Myocyte (in vitro differentiated cells): ENCODE measurements around the gene DCLK3. TPM values are rescaled to one million over a fixed set of nuclear protein-coding genes. Genes with fewer than 3 reads are reported as not detected.

Experiments used
- DNase-seq: peaks from one replicate; pipeline ENCODE4 v3.0.0-alpha.2; 2012; ENCODE audit warnings: low read depth
- polyA plus RNA-seq: library from polyadenylated mRNA; unstranded; fragments of >200 nt; gene quantifications from one replicate; pipeline ENCODE4 v1.2.1, GENCODE V29; 2012; ENCODE audit warnings: missing spikeins
- total RNA-seq: library from RNA; depleted of rRNA; stranded (reverse); fragments of >200 nt; gene quantifications from 2 replicates; pipeline ENCODE4 v1.2.3, GENCODE V29; 2014

The DCLK3 gene, protein sequence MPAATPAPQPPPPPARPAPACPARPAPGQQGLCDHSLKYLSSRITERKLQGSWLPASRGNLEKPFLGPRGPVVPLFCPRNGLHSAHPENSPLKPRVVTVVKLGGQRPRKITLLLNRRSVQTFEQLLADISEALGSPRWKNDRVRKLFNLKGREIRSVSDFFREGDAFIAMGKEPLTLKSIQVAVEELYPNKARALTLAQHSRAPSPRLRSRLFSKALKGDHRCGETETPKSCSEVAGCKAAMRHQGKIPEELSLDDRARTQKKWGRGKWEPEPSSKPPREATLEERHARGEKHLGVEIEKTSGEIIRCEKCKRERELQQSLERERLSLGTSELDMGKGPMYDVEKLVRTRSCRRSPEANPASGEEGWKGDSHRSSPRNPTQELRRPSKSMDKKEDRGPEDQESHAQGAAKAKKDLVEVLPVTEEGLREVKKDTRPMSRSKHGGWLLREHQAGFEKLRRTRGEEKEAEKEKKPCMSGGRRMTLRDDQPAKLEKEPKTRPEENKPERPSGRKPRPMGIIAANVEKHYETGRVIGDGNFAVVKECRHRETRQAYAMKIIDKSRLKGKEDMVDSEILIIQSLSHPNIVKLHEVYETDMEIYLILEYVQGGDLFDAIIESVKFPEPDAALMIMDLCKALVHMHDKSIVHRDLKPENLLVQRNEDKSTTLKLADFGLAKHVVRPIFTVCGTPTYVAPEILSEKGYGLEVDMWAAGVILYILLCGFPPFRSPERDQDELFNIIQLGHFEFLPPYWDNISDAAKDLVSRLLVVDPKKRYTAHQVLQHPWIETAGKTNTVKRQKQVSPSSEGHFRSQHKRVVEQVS
- not detected in 2 replicates for total RNA-seq
- not detected for polyA plus RNA-seq

DNA sequence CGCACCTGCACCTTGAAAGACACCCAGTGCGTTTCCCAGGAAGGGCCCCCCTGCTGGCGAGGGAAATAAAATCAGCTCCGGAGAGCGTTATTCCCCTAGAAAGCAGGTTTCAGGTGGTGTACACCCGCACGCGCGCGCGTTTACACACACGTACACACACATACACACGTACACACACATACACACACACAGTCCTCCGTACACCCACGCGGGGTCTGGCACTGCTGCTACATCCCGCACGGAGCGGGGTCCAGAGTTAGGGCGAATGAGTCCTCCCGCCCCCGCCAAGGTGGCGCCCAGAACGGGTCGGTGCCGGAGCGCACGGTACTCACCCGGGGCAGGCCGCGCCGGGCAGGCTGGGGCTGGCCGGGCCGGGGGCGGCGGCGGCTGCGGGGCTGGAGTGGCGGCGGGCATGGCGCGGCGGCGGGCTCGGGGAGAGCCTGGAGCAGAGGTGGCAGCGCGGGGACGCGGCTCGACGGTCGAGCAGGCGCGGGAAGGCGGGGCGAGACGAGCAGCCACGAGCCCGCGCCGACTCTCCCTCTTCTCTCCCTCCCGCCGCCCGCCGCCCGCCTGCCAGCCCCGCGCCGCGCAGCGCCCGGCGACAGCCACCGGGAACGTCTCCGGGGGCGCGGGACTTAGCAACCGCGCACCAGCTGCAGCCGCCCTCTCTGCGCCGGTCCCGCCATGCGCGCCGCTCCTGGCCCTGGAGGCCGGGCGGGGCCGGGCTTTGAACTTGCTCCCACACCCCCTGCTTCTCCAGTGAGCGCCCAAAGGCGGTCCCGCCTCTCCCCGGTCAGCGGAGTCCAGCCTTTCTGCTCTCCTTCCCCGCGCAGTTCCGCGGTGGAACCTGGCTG lies at the start of gene DCLK3:
TSS of gene DCLK3 (minus strand) at position 704 of the 854 bp plus-strand sequence. CDS start at position 414, 290 bp downstream.
- no peak for DNase-seq

DNA sequence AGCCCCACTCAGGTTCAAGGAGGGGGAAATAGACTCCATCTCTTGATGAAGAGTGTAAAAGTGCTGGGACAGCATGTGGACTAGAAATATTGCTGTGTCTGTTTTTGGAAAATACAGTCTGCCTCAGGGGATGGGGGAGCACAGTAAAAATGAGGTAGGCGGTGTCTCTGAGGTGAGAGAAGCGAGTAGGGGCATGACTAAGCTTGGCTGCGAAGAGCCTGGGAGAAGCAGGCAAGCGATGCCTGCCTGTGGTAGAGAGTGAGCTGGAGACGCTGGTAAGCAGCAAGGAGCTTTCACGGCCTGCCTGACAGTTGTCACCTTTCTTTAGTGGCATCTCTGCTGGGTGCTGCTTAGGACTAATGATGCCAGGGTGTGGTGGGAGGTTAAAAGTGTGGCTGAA lies 49.0 kb upstream of the DCLK3 start:
- no peak for DNase-seq

- no peak for DNase-seq
Observed at GRCh38 chr3:36812240-36812639, 47.9 kb upstream of the DCLK3 start.

- DNase-seq, result no peak
Observed at GRCh38 chr3:36811768-36812167, 47.4 kb upstream of the DCLK3 start.

- no peak for DNase-seq
Observed at GRCh38 chr3:36804295-36805055, 40.1 kb upstream of the DCLK3 start.

DNA sequence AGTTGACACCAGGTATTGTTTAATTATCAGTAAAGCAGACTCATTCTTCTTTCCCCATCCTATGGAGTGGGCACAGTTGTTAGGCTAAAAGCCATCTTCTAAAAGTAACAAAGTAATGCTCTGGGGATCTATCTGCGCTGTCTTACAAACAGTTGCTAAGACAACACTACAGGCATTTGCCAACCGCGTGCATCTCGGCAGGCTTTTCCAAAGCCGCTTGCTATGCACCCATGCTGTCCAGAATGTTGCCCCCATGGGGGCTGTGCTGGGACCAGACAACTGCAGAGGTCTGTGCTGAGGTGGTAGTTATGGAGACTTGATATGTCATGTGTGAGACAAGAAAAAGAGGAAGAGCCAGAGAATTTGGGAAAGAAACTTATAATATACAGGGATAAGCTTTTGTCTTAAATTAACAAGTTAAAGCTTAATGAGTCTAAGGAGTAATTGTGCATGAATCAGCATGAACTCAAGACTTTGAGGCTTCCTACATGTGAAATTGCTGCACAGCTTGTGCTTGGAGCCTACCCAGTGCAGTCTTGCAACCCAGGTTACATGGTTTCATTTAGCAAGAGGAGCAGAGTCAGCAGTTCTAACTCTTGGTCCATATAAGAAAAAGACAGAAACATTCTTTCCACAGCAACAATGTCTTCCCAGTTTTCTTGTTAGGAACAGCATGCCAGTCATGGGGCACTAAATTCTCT lies 38.9 kb upstream of the DCLK3 start:
- DNase-seq, result no peak

- DNase-seq, result no peak
Observed at GRCh38 chr3:36800533-36801116, 36.3 kb upstream of the DCLK3 start.

GRCh38 chr3:36796881-36797280 lies 32.5 kb upstream of the DCLK3 start:
- DNase-seq, result peak; percentile 50

GRCh38 chr3:36796161-36796560 lies 31.8 kb upstream of the DCLK3 start:
- no peak for DNase-seq

DNA sequence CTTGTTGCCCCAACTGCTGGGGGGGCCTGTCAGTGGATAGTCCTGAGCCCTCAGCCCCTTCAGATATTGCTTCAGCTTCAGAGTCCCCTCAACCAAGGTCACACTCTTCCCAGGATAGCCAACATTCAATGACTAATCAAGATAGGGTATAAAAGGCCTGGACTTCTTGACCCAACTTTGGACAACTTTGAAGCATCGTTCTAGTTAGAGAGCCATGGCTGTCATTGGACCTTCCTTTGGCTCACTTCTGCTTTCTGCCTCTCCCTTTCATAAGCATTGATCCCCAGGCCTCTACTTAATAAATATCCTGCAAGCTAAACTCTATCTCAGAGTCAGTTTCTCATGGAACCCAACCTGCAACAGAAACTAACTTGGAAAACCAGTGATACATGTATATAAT lies 31.3 kb upstream of the DCLK3 start:
- DNase-seq, result no peak

DNA sequence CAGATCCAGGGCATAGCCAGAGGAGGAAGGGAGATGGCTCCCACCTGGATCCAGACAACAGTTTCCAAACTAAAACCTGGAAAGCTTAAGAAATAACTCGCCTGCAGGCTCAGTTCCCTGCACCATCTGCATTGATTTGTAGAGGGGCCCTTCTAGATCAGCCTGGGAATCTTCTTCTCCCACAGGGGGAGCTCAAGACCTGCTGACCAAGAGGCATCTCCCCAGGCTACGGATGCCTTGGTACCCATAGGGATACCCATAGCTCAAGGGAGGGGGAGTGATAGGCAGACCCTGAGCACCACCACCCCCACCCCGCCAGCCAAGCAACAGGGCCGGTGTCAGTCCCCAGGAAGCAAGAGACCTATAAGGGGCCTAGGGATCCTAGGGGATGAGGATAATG lies 28.0 kb upstream of the DCLK3 start:
- peak; percentile 33 for DNase-seq

DNA sequence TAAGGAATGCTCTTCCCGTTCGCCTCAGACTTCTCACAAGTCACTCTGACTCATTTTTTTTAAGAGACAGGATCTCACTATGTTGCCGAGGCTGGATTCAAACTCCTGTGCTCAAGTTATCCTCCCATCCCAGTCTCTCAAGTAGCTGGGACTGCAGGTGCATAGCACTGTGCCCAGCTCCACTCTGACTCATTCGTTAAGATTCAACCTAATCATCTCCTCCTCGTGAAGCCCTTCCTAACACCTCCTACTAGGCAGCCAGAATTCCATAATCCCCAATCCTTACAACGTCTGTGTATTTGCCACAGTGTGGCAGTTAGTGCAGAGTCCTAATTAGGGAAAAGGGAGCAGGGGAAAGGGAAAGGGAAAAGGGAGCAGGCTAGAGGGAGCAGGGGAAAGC lies 26.4 kb upstream of the DCLK3 start:
- no peak for DNase-seq

GRCh38 chr3:36786921-36787890 lies 22.9 kb upstream of the DCLK3 start:
- no peak for DNase-seq

DNA sequence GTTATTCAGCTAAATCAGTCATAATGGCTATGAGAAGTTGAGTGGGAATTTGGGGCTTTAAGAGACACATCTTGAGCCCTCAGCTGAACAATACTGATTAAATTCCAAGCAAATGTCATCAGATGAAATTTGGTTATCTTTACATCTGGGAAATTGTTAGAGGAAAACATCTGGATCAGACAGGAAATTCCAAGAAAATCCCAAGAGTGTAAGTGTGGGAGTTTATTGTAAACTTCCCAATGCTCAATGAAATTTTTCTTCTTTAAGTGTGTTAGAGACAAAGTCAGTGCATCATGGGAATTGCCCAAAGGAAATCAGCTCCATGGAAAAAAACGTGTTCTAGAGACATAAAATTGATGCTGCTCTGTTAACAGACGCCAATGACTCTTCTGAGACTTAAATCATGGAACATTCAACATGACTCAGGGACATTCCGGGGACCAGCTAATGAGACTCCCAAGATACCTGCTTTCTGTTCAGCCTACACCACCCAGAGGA lies 19.8 kb upstream of the DCLK3 start:
- DNase-seq, result no peak

- DNase-seq, result no peak
Observed at GRCh38 chr3:36777424-36778218, 13.3 kb upstream of the DCLK3 start.

DNA sequence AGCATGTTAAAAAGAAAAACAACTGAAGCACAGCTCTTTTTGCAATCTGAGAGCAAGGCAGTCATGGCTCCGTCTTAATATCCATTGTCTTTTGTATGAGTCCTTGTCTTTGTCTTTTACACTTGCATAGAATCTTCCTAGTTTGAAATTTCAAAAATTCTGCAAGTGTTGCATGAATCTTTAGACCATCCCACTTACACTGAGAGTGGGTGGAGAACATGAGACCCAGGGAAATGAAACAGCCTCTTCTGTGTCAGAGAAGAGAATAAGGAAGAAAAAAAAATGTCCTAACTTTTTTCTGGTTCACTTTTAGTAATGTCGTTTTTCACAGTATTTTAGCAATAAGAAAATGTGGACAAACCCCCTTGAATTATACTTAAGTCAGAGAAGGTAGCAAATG lies 12.1 kb upstream of the DCLK3 start:
- no peak for DNase-seq

DNA sequence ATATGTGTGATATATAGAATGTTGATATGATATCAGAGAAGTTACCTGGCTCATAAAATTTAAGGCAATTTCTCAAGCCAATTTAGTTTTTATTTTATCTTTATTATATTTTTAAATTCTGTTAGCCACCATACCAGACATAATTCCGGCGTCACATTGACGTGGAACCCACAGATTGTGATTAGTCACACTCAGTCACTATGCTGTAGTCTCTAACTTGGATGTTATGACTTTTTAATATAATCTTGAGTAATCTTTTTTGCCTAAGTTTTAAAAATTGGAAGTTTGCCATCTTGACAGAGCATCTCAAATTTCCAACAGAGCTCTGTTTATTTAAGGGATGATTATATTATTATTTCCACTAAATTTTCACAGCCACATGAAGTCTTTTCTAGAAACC lies 9.7 kb upstream of the DCLK3 start:
- peak; percentile 28 for DNase-seq
